GM18508 (cell line): Measurements from ENCODE around the gene VMP1.
"Not testable (repeated sequence)": the region's sequence is repeated elsewhere in the genome, so short reads cannot be mapped to it uniquely, and the experiment has no call there.

Experiments
- ATAC-seq: cut with Tn5 transposase; IDR thresholded peaks from one replicate; pipeline ENCODE4 v1.9.1; 2021; ENCODE audit warnings: moderate number of reproducible peaks; ENCODE audit not compliant: insufficient read depth, unreplicated experiment

The VMP1 gene

GRCh38 chr17:59832883-59833379 lies 125.5 kb downstream of the VMP1 start:
- no peak for ATAC-seq

DNA sequence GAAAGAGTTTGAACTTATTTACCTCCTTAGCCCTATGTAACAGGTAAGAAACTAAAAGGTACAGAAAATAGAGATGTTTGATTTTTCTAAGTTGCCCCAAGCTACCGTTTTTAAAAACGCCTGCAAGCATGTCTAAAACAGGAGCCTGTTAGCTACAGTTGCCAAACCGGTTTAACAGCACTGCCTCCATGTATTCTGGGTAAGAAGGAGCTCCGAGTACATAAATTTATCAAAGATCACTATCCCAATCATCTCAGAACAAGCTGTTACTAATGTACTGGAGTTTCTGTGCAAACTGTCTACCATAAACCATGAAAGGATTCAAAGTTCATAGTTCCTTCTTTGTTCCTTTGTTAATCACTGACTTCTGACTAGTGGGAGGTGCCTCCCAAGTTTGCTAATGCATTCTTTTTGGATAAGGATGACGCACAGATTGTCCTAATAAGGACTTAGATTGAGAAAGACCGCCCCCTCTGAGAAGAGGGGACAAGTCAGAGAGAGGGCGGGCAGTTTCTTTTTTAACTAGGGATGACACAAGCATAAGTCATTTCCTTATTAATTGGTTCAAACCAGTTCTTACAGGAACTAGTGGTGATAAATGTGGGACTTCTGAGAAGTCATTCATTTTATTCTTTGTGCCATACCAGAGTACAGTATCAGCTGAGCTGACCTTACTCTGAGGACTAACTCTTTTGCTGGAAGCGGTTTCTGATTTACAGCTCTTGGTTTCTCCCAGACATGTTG lies 130.0 kb downstream of the VMP1 start:
- ATAC-seq, result peak; percentile 47

- ATAC-seq, result no peak
These were observed 130.8 kb downstream of the VMP1 start for GRCh38 chr17:59838052-59838916.

DNA sequence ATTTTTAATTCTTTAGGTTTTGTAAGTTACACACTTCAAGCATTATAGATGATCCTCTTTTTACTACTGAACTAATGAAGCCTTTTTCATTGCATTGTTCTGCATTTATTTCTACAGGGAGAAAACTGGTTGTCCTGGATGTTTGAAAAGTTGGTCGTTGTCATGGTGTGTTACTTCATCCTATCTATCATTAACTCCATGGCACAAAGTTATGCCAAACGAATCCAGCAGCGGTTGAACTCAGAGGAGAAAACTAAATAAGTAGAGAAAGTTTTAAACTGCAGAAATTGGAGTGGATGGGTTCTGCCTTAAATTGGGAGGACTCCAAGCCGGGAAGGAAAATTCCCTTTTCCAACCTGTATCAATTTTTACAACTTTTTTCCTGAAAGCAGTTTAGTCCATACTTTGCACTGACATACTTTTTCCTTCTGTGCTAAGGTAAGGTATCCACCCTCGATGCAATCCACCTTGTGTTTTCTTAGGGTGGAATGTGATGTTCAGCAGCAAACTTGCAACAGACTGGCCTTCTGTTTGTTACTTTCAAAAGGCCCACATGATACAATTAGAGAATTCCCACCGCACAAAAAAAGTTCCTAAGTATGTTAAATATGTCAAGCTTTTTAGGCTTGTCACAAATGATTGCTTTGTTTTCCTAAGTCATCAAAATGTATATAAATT lies 132.3 kb downstream of the VMP1 start:
- no peak for ATAC-seq

DNA sequence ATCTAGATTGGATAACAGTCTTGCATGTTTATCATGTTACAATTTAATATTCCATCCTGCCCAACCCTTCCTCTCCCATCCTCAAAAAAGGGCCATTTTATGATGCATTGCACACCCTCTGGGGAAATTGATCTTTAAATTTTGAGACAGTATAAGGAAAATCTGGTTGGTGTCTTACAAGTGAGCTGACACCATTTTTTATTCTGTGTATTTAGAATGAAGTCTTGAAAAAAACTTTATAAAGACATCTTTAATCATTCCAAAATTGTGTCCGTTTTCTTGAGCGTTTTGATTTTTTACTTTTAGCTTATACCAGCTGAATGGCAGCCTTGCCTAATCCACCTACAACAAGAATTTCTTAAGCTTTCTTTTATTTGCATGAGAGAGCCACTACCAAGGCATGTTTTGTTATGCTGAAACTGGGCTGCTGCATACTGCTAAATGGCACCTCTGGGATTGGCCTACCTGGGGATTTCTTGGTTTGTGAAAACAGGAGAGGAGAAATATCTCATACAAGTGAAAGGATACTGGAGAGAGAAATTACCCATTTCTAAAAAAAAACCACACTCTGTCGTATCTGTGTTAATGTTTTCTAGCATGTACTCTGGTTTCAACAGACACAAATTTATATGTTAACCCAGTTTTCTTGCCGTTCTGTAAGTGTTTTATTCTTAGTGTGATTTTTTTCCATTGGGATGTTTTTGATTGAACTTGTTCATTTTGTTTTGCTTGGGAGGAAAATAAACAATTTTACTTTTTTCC lies 133.1 kb downstream of the VMP1 start:
- ATAC-seq, result no peak

GRCh38 chr17:59841091-59841881 lies 133.8 kb downstream of the VMP1 start:
- not testable (repeated sequence) for ATAC-seq

DNA sequence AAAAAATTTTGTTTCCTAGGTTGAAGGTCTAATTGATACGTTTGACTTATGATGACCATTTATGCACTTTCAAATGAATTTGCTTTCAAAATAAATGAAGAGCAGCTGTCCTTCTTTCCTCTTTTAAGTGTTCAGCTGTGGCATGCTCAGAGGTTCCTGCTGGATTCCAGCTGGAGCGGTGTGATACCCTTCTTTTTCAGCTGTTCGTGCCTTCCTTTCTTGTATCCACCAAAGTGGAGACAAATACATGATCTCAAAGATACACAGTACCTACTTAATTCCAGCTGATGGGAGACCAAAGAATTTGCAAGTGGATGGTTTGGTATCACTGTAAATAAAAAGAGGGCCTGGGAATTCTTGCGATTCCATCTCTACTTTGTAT lies 134.4 kb downstream of the VMP1 start:
- ATAC-seq, result not testable (repeated sequence)

- peak; percentile 32 for ATAC-seq
These were observed 135.6 kb downstream of the VMP1 start for GRCh38 chr17:59842901-59843652.

GRCh38 chr17:59844884-59845594 lies 137.6 kb downstream of the VMP1 start:
- ATAC-seq, result no peak

GRCh38 chr17:59845595-59846393 lies 138.3 kb downstream of the VMP1 start:
- no peak for ATAC-seq

DNA sequence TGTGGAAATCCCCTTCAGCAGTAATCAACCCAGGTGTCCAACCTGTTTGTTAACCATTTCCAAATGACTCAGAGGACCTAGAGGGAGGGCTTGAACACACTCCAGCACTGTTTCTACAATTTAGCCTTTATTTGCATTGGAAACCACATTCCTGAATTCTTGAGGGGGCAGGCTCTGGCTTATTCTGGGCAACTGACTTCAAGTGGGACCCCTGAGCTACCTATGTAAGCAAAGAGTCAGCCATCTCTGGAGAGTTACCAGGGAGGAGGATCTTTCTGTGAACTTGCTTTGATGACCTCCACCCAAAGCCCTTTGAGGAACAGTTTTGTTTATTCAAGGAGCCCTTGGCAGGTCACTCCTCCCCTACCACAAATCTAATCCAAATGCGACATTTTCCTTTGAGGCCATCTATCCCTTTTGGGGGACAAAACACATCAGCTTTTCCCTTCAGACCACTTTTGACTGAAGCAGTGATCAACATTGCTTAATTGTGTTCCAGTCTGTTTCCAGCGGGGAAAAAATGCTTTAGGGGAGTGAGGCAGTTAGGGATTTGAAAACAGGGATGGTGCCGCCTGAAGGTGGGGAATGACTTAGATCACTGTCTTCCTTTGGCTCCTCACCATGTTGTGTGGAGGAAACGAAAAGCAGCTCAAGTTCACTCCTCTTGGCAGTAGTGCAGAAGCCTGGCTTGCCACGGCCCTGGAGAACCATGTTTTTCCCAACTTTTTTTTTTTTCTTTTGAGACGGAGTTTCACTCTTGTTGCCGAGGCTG lies 139.1 kb downstream of the VMP1 start:
- ATAC-seq, result peak; percentile 27

- no peak for ATAC-seq
These were observed 140.9 kb downstream of the VMP1 start for GRCh38 chr17:59848385-59848668.

DNA sequence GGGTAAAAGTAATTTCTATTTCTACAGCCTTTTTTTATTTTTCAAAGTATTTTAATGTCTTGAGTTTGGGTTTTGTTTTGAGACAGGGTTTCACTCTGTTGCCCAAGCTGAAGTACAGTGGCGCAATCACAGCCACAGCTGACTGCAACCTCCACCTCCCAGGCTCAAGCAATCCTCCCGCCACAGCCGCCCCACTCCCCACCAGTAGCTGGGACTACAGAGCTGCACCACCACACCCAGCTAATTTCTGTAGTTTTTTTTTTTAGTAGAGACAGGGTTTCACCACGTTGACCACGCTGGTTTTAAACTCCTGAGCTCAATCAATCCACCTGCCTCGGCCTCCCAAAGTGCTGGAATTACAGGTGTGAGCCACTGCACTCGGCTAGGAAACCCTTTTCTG lies 141.3 kb downstream of the VMP1 start:
- ATAC-seq, result no peak

- ATAC-seq, result not testable (repeated sequence)
These were observed 142.9 kb downstream of the VMP1 start for GRCh38 chr17:59850311-59850710.

GRCh38 chr17:59851439-59852375 lies 144.3 kb downstream of the VMP1 start:
- no peak for ATAC-seq

- not testable (repeated sequence) for ATAC-seq
These were observed 145.4 kb downstream of the VMP1 start for GRCh38 chr17:59852847-59853167.
